H1 (cell line): Measurements from ENCODE around the gene ABLIM1.

Source experiments
- CBX5 ChIP-seq: fragments of 300-800, 300-1000 bp; sonication (generic); IDR thresholded peaks from 2 replicates; pipeline ENCODE4 v1.7.1; 2016; ENCODE audit warnings: antibody characterized with exemption, low read length, low read depth
- EGR1 ChIP-seq: IDR thresholded peaks from 2 replicates; pipeline ENCODE4 v1.6.1; 2011; ENCODE audit warnings: low read depth, low read length, borderline replicate concordance
- EZH2 ChIP-seq: fragments of 200-600 bp; sonication (generic); IDR thresholded peaks from 2 replicates; pipeline ENCODE4 v1.7.1; 2012; ENCODE audit warnings: low read depth, mild to moderate bottlenecking, moderate library complexity, low read length, inconsistent platforms; ENCODE audit not compliant: severe bottlenecking
- RAD21 ChIP-seq, 2 experiments: IDR thresholded peaks in 1 of 2; conservative IDR thresholded peaks in 1 of 2; 2 replicates each; pipeline ENCODE4 v1.6.1; 2011; ENCODE audit warnings: low read depth in 2 of 2, low read length in 2 of 2, improper control_type of control experiment in 1 of 2, inconsistent platforms in 1 of 2, mild to moderate bottlenecking in 1 of 2, moderate library complexity in 1 of 2
- RFX5 ChIP-seq: IDR thresholded peaks from 2 replicates; pipeline ENCODE4 v1.6.1; 2011; ENCODE audit warnings: low read depth, low read length, improper control_type of control experiment, borderline replicate concordance
- SAP30 ChIP-seq: fragments of 300-600 bp; sonication (generic); IDR thresholded peaks from 2 replicates; pipeline ENCODE4 v1.7.1; 2012; ENCODE audit warnings: low read length, moderate library complexity, mild to moderate bottlenecking, inconsistent platforms; ENCODE audit not compliant: insufficient read depth, insufficient replicate concordance
- ZNF274 ChIP-seq: IDR thresholded peaks from 2 replicates; pipeline ENCODE4 v1.7.0; 2012; ENCODE audit warnings: low read length, borderline replicate concordance; ENCODE audit errors: extremely low read depth
- TF ChIP-seq, protein P1 (sequence below), 3 experiments: IDR thresholded peaks; 1 replicate in 2 of 3; 2 replicates in 1 of 3; pipeline versions ENCODE4 v1.5.1 to v1.6.1; 2011; ENCODE audit warnings: low read length in 3 of 3, mild to moderate bottlenecking in 3 of 3, inconsistent platforms in 2 of 3, low read depth in 1 of 3, moderate library complexity in 1 of 3; ENCODE audit not compliant: insufficient read depth in 1 of 3; ENCODE audit errors: control extremely low read depth in 1 of 3
- TF ChIP-seq, protein P2 (sequence below): IDR thresholded peaks from 2 replicates; pipeline ENCODE4 v1.6.1; 2012; ENCODE audit warnings: inconsistent platforms

DNA sequence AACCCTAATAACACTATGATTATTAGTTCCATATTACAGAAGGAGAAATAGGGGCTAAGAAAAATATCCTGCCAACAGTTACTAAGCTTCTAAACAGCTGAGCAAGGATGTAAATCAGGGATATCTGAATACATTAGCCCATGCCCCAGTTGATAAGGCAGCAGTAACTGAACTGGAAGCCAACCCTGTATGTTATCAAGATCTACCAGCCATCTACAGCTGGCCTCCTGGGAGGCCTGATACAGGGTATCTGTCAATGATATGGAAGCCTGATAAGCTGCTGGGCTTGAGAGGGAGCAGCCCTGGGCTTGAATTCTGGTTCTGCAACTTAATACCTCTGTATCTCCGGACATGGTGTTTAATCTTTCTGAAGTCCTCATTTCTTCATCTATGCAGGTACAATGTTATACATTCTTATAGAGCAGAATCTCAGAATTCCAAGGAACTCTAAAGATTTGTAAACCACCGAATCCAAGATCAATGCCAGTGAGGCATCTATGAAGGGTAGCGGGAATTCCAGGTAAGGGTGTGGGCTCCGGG is 215.9 kb downstream of the ABLIM1 start:
- TF ChIP-seq RFX5 (no peak), SAP30 (no peak), ZNF274 (no peak), EZH2 (no peak), RAD21 (IDR thresholded peaks at IDR 0.05 in 1 of 2, conservative IDR thresholded peaks at IDR 0.05 in 1 of 2; ENCODE audit: low read depth in 2 of 2, low read length in 2 of 2) (no peak), EGR1 (no peak), CBX5 (no peak)
- TF ChIP-seq, protein P1, sequence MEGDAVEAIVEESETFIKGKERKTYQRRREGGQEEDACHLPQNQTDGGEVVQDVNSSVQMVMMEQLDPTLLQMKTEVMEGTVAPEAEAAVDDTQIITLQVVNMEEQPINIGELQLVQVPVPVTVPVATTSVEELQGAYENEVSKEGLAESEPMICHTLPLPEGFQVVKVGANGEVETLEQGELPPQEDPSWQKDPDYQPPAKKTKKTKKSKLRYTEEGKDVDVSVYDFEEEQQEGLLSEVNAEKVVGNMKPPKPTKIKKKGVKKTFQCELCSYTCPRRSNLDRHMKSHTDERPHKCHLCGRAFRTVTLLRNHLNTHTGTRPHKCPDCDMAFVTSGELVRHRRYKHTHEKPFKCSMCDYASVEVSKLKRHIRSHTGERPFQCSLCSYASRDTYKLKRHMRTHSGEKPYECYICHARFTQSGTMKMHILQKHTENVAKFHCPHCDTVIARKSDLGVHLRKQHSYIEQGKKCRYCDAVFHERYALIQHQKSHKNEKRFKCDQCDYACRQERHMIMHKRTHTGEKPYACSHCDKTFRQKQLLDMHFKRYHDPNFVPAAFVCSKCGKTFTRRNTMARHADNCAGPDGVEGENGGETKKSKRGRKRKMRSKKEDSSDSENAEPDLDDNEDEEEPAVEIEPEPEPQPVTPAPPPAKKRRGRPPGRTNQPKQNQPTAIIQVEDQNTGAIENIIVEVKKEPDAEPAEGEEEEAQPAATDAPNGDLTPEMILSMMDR (IDR thresholded peaks at IDR 0.05; ENCODE audit: control extremely low read depth in 1 of 3, insufficient read depth in 1 of 3, low read depth in 1 of 3, low read length in 3 of 3): no peak
- TF ChIP-seq, protein P2, sequence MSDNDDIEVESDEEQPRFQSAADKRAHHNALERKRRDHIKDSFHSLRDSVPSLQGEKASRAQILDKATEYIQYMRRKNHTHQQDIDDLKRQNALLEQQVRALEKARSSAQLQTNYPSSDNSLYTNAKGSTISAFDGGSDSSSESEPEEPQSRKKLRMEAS: no peak
